ENCODE measurements around the gene THSD4. TPM values are rescaled to one million over a fixed set of nuclear protein-coding genes. Genes with fewer than 3 reads are reported as not detected.

THSD4 gene
- total RNA-seq, 1 experiment from 2014 or later, result 24.2 TPM

DNA sequence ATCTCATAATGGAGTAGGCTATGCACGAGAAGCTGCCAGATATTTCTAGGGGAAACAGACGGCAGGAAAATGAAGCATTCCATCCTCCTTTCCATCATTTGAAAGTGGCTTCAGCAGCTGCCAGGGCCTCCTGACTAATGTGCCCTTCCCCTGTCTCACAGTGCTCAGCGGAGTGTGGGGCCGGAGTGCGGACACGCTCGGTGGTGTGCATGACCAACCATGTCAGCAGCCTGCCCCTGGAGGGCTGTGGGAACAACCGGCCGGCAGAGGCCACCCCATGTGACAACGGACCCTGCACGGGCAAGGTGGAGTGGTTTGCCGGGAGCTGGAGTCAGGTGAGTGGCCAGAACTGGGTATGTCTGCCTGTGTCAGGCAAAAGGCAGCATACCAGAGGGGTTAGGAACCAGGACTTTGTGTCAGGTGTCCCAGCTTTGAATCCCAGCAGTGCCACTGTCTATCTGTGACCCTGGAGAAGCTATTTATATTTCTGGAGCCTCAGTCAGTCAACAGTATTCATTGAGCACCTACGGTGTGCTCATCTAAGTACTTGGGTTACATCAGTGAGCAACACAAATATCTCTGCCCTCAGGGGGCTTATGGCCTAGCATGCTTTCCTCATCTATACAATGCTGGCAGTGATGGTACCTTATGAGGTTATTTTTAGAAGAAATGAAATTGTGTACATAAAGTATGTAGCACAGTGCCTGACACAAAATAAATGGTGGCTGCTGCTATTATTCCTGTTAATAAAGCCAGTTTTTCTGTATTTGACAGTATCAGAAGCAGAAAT lies 642.7 kb downstream of the THSD4 start:
- CTCF ChIA-PET, result interaction anchor here (0.9 kb wide), 1 partner anchor 33 kb away, joined by 3 read pairs; no protein-coding TSS in a partner anchor
- Mint-ChIP-seq H3K27me3 (ENCODE audit: unreplicated experiment) (no peaks in the 10 kb centered on the region), H3K4me3 (ENCODE audit: low read depth, unreplicated experiment) (no peak overlapping the region), H3K9me3 (ENCODE audit: low read depth, unreplicated experiment) (peaks cover 9% of the 10 kb centered on the region), H3K4me1 (ENCODE audit: low read depth, unreplicated experiment) (peaks cover 41% of the 10 kb centered on the region), H3K36me3 (ENCODE audit: insufficient read depth, unreplicated experiment) (peaks cover 13% of the 10 kb centered on the region), H3K27ac (ENCODE audit: unreplicated experiment) (no peak overlapping the region)
- TF ChIP-seq CTCF (IDR thresholded peaks at IDR 0.05; ENCODE audit: unreplicated experiment), result no peak
- intact Hi-C loops (cut with micrococcal nuclease; ENCODE audit: unreplicated experiment), result no loop called here
- no TSS peak for BruUV-seq (replicated peaks)
- DNase-seq, result no peak

GRCh38 chr15:71758711-71759110 lies 643.4 kb downstream of the THSD4 start:
- intact Hi-C loops (cut with micrococcal nuclease; ENCODE audit: unreplicated experiment), result no loop called here
- no TSS peak for BruUV-seq (replicated peaks)
- Mint-ChIP-seq H3K9me3 (ENCODE audit: low read depth, unreplicated experiment) (peaks cover 9% of the 10 kb centered on the region), H3K27ac (ENCODE audit: unreplicated experiment) (no peak overlapping the region), H3K4me1 (ENCODE audit: low read depth, unreplicated experiment) (peaks cover 33% of the 10 kb centered on the region), H3K4me3 (ENCODE audit: low read depth, unreplicated experiment) (no peak overlapping the region), H3K36me3 (ENCODE audit: insufficient read depth, unreplicated experiment) (peaks cover 13% of the 10 kb centered on the region), H3K27me3 (ENCODE audit: unreplicated experiment) (no peaks in the 10 kb centered on the region)
- CTCF ChIA-PET, result no interaction called here
- TF ChIP-seq CTCF (IDR thresholded peaks at IDR 0.05; ENCODE audit: unreplicated experiment), result no peak
- DNase-seq, result no peak

- no peak for TF ChIP-seq CTCF (IDR thresholded peaks at IDR 0.05; ENCODE audit: unreplicated experiment)
- no peaks in the 10 kb centered on the region for H3K27me3 Mint-ChIP-seq (ENCODE audit: unreplicated experiment)
- peaks cover 13% of the 10 kb centered on the region for H3K36me3 Mint-ChIP-seq (ENCODE audit: insufficient read depth, unreplicated experiment)
- peak overlapping the region; percentile 76 for H3K27ac Mint-ChIP-seq (ENCODE audit: unreplicated experiment)
- H3K4me3 Mint-ChIP-seq (ENCODE audit: low read depth, unreplicated experiment), result no peak overlapping the region
- intact Hi-C loops (cut with micrococcal nuclease; ENCODE audit: unreplicated experiment), result no loop called here
- H3K4me1 Mint-ChIP-seq (ENCODE audit: low read depth, unreplicated experiment), result peaks cover 26% of the 10 kb centered on the region
- peaks cover 9% of the 10 kb centered on the region for H3K9me3 Mint-ChIP-seq (ENCODE audit: low read depth, unreplicated experiment)
- DNase-seq, result no peak
- CTCF ChIA-PET, result interaction anchor here (0.9 to 2.5 kb wide), 3 partner anchors 8 to 40 kb away, joined by 3 to 20 read pairs (median 7); no protein-coding TSS in a partner anchor
- BruUV-seq (replicated peaks), result no TSS peak
These were observed 645.6 kb downstream of the THSD4 start for GRCh38 chr15:71760852-71761251.

- CTCF ChIA-PET, result interaction anchor here (0.9 to 2.5 kb wide), 5 partner anchors 9 to 39 kb away, joined by 3 to 20 read pairs (median 7); no protein-coding TSS in a partner anchor
These were observed 646.4 kb downstream of the THSD4 start for GRCh38 chr15:71761649-71762048.

More at GRCh38 chr15:71761649-71762048, 646.4 kb downstream of the THSD4 start:
- Mint-ChIP-seq H3K36me3 (ENCODE audit: insufficient read depth, unreplicated experiment) (peaks cover 13% of the 10 kb centered on the region), H3K9me3 (ENCODE audit: low read depth, unreplicated experiment) (peaks cover 9% of the 10 kb centered on the region), H3K4me1 (ENCODE audit: low read depth, unreplicated experiment) (peaks cover 20% of the 10 kb centered on the region), H3K27ac (ENCODE audit: unreplicated experiment) (peak overlapping the region; percentile 76), H3K4me3 (ENCODE audit: low read depth, unreplicated experiment) (peak overlapping the region; percentile 12), H3K27me3 (ENCODE audit: unreplicated experiment) (no peaks in the 10 kb centered on the region)
- BruUV-seq (replicated peaks), result no TSS peak
- intact Hi-C loops (cut with micrococcal nuclease; ENCODE audit: unreplicated experiment), result no loop called here
- TF ChIP-seq CTCF (IDR thresholded peaks at IDR 0.05; ENCODE audit: unreplicated experiment), result no peak
- peak; percentile 79 for DNase-seq
